ENCODE data around the gene KLHL22.
"Not testable (repeated sequence)": the region's sequence is repeated elsewhere in the genome, so short reads cannot be mapped to it uniquely, and the experiment has no call there.

The KLHL22 gene

GRCh38 chr22:20499769-20500168 is 4.2 kb upstream of the KLHL22 start:
- FAIRE-seq = no peak

- no peak for FAIRE-seq
Observed at GRCh38 chr22:20498913-20499312, 3.3 kb upstream of the KLHL22 start.

- no peak for FAIRE-seq
Observed at GRCh38 chr22:20497426-20497825, 1.8 kb upstream of the KLHL22 start.

- no peak for FAIRE-seq
Observed at GRCh38 chr22:20495861-20496681, 476 bp upstream of the KLHL22 start.

- FAIRE-seq = no peak
Observed at GRCh38 chr22:20491346-20491745, 4.2 kb downstream of the KLHL22 start.

- FAIRE-seq = no peak
Observed at GRCh38 chr22:20490941-20491307, 4.7 kb downstream of the KLHL22 start.

GRCh38 chr22:20490183-20490940 is 5.2 kb downstream of the KLHL22 start:
- no peak for FAIRE-seq

- no peak for FAIRE-seq
Observed at GRCh38 chr22:20488946-20489345, 6.6 kb downstream of the KLHL22 start.

GRCh38 chr22:20487715-20488114 is 7.9 kb downstream of the KLHL22 start:
- FAIRE-seq = no peak

GRCh38 chr22:20486229-20486628 is 9.4 kb downstream of the KLHL22 start:
- no peak for FAIRE-seq

GRCh38 chr22:20484948-20485683 is 10.5 kb downstream of the KLHL22 start:
- no peak for FAIRE-seq

- no peak for FAIRE-seq
Observed at GRCh38 chr22:20483771-20484170, 11.8 kb downstream of the KLHL22 start.

- not testable (repeated sequence) for FAIRE-seq
Observed at GRCh38 chr22:20483143-20483506, 12.5 kb downstream of the KLHL22 start.

GRCh38 chr22:20479612-20480196 is 15.9 kb downstream of the KLHL22 start:
- FAIRE-seq = no peak

- FAIRE-seq = not testable (repeated sequence)
Observed at GRCh38 chr22:20478059-20478458, 17.5 kb downstream of the KLHL22 start.

GRCh38 chr22:20475569-20475968 is 20.0 kb downstream of the KLHL22 start:
- not testable (repeated sequence) for FAIRE-seq

GRCh38 chr22:20475115-20475436 is 20.5 kb downstream of the KLHL22 start:
- no peak for FAIRE-seq

- FAIRE-seq = no peak
Observed at GRCh38 chr22:20472629-20473442, 22.8 kb downstream of the KLHL22 start.

GRCh38 chr22:20471126-20471833 is 24.3 kb downstream of the KLHL22 start:
- FAIRE-seq = no peak

GRCh38 chr22:20470525-20470924 is 25.1 kb downstream of the KLHL22 start:
- not testable (repeated sequence) for FAIRE-seq

GRCh38 chr22:20469110-20469868 is 26.3 kb downstream of the KLHL22 start:
- no peak for FAIRE-seq
